ENCODE measurements around the gene BLZF1.
"Not testable (repeated sequence)": the region's sequence is repeated elsewhere in the genome, so short reads cannot be mapped to it uniquely, and the experiment has no call there.

BLZF1 gene

DNA sequence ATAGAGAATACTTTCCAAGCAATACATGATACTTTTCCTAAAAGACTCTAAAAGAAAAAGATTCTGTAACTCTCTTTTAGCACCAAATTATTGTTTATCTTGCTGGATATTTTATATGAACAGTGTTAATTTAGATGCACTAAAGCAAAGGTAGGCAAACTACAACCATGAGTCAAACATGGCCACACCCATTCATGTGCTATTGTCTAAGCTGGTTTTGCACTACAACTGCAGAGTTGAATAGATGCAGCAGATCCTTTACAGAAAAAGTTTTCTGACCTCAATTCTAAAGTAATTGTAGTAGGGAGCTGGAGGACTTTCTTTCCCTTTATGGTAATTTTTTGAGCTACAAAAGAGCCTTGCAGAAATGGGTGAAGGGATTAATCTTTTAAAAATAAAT, 19.4 kb downstream of the BLZF1 start:
- no peak for DNase-seq (ENCODE audit: low read depth)
- no peak overlapping the region for H3K4me3 ChIP-seq (ENCODE audit: low read depth, low read length)
- no peak for TF ChIP-seq MAX (IDR thresholded peaks at IDR 0.05; ENCODE audit: low read depth, low read length)
- no peak for TF ChIP-seq CTCF (IDR thresholded peaks at IDR 0.05; ENCODE audit: low read depth, low read length)
- TF ChIP-seq POLR2A (IDR thresholded peaks at IDR 0.05; ENCODE audit: extremely low read depth, insufficient read length) = no peak
- no peak for TF ChIP-seq MYC (IDR thresholded peaks at IDR 0.05; ENCODE audit: low read depth, low read length)

DNA sequence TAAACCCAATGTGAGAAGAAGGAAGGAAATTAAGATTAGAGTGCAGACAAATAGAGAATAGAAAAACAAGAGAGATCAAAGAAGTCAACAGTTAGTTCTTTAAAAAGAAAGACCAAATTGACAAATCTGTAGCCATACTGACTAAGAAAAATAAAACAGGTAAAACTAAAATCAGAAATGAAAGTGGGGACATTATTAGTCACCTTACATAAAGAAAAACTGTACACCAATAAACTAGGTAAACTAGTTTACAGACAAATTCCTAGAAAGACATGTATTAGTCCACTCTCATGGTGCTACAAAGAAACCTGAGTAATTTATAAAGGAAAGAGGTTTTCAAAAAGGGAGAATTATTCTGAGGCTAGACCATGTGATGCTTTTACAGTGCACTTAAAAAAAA, 22.3 kb downstream of the BLZF1 start:
- no peak overlapping the region for H3K4me3 ChIP-seq (ENCODE audit: low read depth, low read length)
- no peak for DNase-seq (ENCODE audit: low read depth)
- TF ChIP-seq POLR2A (IDR thresholded peaks at IDR 0.05; ENCODE audit: extremely low read depth, insufficient read length) (no peak), MAX (IDR thresholded peaks at IDR 0.05; ENCODE audit: low read depth, low read length) (no peak), CTCF (IDR thresholded peaks at IDR 0.05; ENCODE audit: low read depth, low read length) (no peak), MYC (IDR thresholded peaks at IDR 0.05; ENCODE audit: low read depth, low read length) (no peak)

GRCh38 chr1:169392406-169392805, 24.4 kb downstream of the BLZF1 start:
- TF ChIP-seq MAX (IDR thresholded peaks at IDR 0.05; ENCODE audit: low read depth, low read length) = no peak
- no peak for TF ChIP-seq MYC (IDR thresholded peaks at IDR 0.05; ENCODE audit: low read depth, low read length)
- TF ChIP-seq POLR2A (IDR thresholded peaks at IDR 0.05; ENCODE audit: extremely low read depth, insufficient read length) = no peak
- no peak for TF ChIP-seq CTCF (IDR thresholded peaks at IDR 0.05; ENCODE audit: low read depth, low read length)
- peak; percentile 74 for DNase-seq (ENCODE audit: low read depth)

DNA sequence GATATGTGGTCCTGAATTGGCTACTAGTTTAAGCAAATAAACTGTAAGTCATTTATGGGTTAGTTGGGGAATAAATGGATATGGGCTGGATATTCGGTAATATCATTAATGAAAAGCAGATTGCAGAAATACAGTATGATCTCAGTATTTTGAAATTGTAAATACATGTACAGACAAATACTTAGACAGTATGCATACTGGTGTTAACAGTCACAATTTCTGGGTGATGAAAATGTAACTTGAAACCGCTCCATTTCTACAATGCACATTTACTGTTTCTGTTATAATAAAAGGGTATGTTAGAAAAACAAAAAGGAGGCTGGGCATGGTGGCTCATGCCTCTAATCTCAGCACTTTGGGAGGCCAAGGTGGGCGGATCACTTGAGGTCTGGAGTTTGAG, 28.0 kb downstream of the BLZF1 start:
- DNase-seq (ENCODE audit: low read depth) = no peak
- TF ChIP-seq MAX (IDR thresholded peaks at IDR 0.05; ENCODE audit: low read depth, low read length) (no peak), MYC (IDR thresholded peaks at IDR 0.05; ENCODE audit: low read depth, low read length) (no peak), CTCF (IDR thresholded peaks at IDR 0.05; ENCODE audit: low read depth, low read length) (no peak), POLR2A (IDR thresholded peaks at IDR 0.05; ENCODE audit: extremely low read depth, insufficient read length) (no peak)
- H3K4me3 ChIP-seq (ENCODE audit: low read depth, low read length) = no peak overlapping the region

More at GRCh38 chr1:169392406-169392805, 24.4 kb downstream of the BLZF1 start:
- H3K4me3 ChIP-seq (ENCODE audit: low read depth, low read length) = no peak overlapping the region

- not testable (repeated sequence) for H3K4me3 ChIP-seq (ENCODE audit: low read depth, low read length); DNase-seq (ENCODE audit: low read depth)
Observed at GRCh38 chr1:169402578-169402977, 34.6 kb downstream of the BLZF1 start.

DNA sequence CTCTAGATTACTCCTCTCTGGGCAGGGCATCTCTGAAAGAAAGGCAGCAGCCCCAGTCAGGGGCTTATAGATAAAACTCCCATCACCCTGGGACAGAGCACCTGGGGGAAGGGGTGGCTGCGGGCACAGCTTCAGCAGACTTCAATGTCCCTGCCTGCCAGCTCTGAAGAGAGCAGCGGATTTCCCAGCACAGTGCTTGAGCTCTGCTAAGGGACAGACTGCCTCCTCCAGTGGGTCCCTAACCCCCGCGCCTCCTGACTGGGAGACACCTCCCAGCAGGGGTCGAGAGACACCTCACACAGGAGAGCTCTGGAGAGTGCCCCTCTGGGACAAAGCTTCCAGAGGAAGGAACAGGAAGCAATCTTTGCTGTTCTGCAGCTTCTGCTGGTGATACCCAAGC, 40.3 kb downstream of the BLZF1 start:
- DNase-seq (ENCODE audit: low read depth); H3K4me3 ChIP-seq (ENCODE audit: low read depth, low read length): not testable (repeated sequence)

DNA sequence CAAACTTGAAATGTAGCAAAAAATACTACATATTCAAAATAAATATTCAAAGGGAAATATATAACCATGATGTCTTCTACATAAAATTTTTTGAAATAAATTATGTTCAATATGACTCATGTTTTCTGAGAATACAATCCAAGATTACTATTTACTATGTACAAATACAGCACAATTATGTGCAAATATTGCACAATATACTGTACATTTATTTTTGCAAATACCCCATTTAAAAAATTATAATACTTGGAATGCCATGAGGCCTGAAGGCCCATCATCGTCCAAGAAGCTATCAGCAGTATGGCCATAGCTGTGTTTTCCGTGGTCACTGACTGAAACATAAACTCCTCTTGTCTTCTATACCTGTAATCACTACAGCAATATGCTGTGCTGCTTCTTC, 47.0 kb downstream of the BLZF1 start:
- TF ChIP-seq MAX (IDR thresholded peaks at IDR 0.05; ENCODE audit: low read depth, low read length) = no peak
- no peak for TF ChIP-seq MYC (IDR thresholded peaks at IDR 0.05; ENCODE audit: low read depth, low read length)
- TF ChIP-seq POLR2A (IDR thresholded peaks at IDR 0.05; ENCODE audit: extremely low read depth, insufficient read length) = no peak
- no peak for TF ChIP-seq CTCF (IDR thresholded peaks at IDR 0.05; ENCODE audit: low read depth, low read length)
- DNase-seq (ENCODE audit: low read depth) = no peak
- H3K4me3 ChIP-seq (ENCODE audit: low read depth, low read length) = no peak overlapping the region

Measured in NB4 (cell line).